Stimulated activated CD4-positive, alpha-beta T cell treated with anti-CD3 and anti-CD28 coated beads, TNF-alpha, amount 100 ng/mL, for 1 hour (primary cell): Measurements from ENCODE around the gene ACOT9.
"Not testable (repeated sequence)": the region's sequence is repeated elsewhere in the genome, so short reads cannot be mapped to it uniquely, and the experiment has no call there.

ENCODE experiments used
- DNase-seq, 3 donors: peaks; one replicate each; pipeline ENCODE4 v3.0.0-alpha.2; 2020; ENCODE audit warnings: low read depth in 3 of 3, low spot score in 1 of 3

ACOT9 gene

GRCh38 chrX:23704673-23705206, 38.3 kb downstream of the ACOT9 start:
- DNase-seq, result no peak

- no peak for DNase-seq
Measured at GRCh38 chrX:23699636-23700194, 43.4 kb downstream of the ACOT9 start.

- DNase-seq, result no peak
Measured at GRCh38 chrX:23694606-23695005, 48.5 kb downstream of the ACOT9 start.

GRCh38 chrX:23692166-23692565, 50.9 kb downstream of the ACOT9 start:
- no peak for DNase-seq

GRCh38 chrX:23676486-23676885, 66.6 kb downstream of the ACOT9 start:
- not testable (repeated sequence) for DNase-seq

GRCh38 chrX:23673108-23673507, 70.0 kb downstream of the ACOT9 start:
- DNase-seq, result no peak

GRCh38 chrX:23670528-23670927, 72.5 kb downstream of the ACOT9 start:
- no peak for DNase-seq

- no peak for DNase-seq
Measured at GRCh38 chrX:23668335-23668734, 74.7 kb downstream of the ACOT9 start.

GRCh38 chrX:23667239-23668177, 75.6 kb downstream of the ACOT9 start, which contains the start of gene PRDX4:
TSS of gene PRDX4 (plus strand) at chrX:23667493. CDS start at chrX:23667571, 78 bp downstream.
- peak; percentile 24 to 62 (median 39) for DNase-seq

GRCh38 chrX:23666282-23666681, 76.8 kb downstream of the ACOT9 start:
- DNase-seq, result no peak

GRCh38 chrX:23664496-23664895, 78.6 kb downstream of the ACOT9 start:
- DNase-seq, result no peak

- DNase-seq, result no peak
Measured at GRCh38 chrX:23662853-23663252, 80.2 kb downstream of the ACOT9 start.

- no peak for DNase-seq
Measured at GRCh38 chrX:23662187-23662586, 80.9 kb downstream of the ACOT9 start.

GRCh38 chrX:23661671-23662070, 81.4 kb downstream of the ACOT9 start:
- DNase-seq, result no peak

GRCh38 chrX:23660766-23661132, 82.3 kb downstream of the ACOT9 start:
- DNase-seq, result no peak

GRCh38 chrX:23660083-23660765, 82.9 kb downstream of the ACOT9 start:
- not testable (repeated sequence) for DNase-seq

GRCh38 chrX:23659339-23659738, 83.7 kb downstream of the ACOT9 start:
- DNase-seq, result no peak

- no peak for DNase-seq
Measured at GRCh38 chrX:23656684-23657083, 86.4 kb downstream of the ACOT9 start.

- no peak for DNase-seq
Measured at GRCh38 chrX:23656091-23656490, 87.0 kb downstream of the ACOT9 start.
